HG02588 (cell line): ENCODE measurements around the gene COL4A2.
"Not testable (repeated sequence)": the region's sequence is repeated elsewhere in the genome, so short reads cannot be mapped to it uniquely, and the experiment has no call there.

Experiments
- ATAC-seq: cut with Tn5 transposase; IDR thresholded peaks from one replicate; pipeline ENCODE4 v1.9.1; 2021; ENCODE audit warnings: mild to moderate bottlenecking, moderate library complexity; ENCODE audit not compliant: unreplicated experiment

COL4A2 gene

DNA sequence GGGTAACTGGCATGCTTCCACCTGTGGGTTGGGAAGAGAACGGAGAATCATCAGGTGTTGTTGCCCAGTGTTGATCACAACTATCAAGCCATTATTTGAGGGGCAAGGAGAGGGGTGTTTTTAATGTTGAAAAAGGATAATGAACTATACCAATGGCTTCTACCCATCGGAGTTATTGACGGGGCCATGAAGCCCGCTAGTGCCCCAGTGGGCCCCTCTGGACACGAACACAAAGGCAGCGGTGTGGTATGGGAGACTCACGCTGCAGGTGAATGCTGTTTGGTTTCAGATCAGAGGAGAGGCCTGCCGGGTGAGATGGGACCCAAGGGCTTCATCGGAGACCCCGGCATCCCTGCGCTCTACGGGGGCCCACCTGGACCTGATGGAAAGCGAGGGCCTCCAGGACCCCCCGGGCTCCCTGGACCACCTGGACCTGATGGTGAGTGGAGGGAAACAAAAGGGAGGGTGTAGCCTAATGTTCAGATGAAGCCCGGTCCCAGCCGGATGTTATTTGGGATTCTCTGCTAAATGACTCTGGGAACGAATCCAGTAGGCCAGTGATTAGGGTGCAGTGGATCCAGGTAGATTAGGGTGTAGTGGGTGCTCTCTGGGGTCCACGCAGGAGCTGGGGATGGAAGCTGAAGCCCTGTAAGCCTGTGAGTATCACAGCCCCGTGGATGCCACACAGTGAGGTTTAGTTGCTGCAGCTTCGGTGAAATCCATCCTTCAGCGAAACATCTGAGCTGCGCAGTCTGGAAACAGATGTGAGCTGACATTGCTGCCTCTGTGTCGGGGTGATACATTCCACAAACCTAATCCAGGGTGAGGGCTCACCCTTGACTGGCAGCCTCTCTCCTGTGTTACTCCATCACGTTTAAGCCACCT, 143.2 kb downstream of the COL4A2 start:
- no peak for ATAC-seq

DNA sequence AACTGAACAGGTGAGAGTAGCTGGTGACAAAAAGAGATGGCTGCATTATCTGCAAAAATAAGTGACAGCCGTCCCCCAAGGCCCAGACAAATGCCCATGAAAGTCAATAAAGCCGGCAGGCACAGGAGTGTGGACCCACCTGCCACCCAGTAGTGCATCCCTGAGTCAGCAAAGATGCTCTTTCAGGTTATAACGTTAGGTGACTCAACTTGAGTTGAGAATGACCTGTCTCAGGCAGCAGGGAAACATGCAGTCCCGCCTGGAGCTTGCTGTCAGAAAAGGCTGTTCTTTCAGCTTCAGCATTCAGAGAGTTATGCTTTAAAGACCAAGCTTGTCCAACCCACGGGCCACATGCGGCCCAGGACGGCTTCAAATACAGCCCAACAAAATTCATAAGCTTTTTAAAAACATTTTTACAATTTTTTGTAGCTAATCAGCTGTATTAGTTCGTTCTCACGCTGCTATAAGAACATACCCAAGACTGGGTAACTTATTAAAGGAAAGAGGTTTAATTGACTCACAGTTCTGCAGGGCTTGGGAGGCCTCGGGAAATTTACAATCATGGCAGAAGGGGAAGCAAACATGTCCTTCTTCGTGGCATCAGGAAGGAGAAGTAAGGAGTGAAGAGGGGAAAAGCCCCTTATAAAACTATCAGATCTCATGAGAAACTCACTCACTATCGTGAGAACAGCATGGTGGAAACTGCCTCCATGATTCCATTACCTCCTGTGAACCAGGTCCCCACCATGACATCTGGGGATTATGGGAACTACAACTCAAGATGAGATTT, 144.1 kb downstream of the COL4A2 start:
- no peak for ATAC-seq

DNA sequence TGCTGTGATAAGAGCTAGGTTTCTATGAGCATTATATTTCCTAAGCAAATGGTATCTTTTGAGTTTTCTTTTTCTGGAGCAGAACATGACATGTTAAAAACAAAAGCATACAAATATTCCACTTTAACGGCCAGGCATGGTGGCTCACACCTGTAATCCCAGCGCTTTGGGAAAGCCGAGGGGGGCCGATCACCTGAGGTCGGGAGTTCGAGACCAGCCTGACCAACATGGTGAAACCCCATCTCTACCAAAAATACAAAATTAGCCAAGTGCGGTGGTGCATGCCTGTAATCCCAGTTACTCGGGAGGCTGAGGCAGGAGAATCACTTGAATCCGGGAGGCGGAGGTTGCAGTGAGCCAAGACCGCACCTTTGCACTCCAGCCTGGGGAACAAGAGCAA, 146.0 kb downstream of the COL4A2 start:
- not testable (repeated sequence) for ATAC-seq

DNA sequence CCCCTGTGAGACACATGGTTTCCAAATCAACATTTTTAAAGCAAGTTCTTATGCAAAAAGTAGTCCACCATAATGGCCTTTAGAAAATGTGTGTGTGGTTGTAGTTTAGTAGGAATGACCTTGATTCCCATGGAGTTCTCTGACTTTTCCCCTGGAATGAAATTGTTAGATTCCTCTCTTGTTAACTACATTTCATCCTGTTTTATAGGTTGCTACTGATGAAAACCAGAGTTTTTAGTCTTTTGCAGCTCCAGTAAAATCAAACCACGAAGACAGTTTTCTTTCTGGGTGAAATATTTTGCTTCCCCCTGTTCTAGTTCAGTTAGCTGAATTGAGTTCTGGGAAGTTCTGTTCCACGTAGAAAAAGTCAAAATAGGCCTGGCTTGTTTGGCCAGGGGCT, 146.7 kb downstream of the COL4A2 start:
- no peak for ATAC-seq

DNA sequence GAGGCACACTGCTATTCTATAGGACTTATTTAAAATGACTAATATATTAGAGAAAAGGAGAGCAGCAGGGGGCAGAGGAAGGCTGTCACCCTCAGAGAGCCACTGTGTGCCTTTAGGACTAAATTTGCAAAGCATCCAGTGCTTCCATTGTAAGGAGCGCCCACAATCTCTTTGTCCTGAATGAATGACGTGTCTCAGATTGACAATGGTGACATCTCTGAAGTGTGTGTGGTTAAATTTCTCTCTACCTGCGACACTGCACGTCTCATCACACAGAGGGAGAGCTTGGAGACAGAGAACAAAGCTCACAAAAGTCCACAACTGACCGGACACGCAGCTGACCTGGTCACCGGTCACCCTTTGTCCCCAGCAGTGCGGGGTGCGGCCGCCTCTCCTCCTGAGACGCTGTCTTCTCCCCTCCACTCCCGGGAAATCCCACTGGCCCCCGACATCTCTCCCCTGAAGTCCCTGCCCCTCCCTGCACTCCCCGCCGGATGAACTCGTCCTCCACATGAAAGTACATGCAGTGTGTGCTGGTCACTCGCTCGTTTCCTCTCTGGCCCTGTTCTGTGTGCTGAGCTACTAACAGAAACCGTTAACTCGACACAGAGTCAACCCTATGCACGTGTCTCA, 147.3 kb downstream of the COL4A2 start:
- no peak for ATAC-seq

DNA sequence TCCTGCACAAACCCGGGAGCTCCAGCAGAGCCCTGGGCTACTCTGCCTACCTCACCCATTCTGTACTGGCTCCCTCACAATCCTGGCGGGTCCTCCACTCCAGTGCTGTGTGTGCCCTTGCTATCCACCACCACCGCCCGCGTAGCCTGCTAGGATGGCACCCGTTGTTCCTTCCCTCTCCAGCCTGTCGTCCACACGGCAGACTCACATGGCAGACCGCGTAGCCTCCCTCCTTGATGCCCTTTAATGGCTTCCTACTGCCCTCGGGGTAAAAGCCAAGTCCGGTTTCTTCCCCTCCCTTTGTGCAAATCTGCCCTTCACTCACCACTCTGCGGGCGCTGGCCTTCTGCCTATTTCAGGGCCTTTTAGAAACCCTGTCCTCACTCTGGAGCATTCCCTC, 147.9 kb downstream of the COL4A2 start:
- ATAC-seq = no peak

DNA sequence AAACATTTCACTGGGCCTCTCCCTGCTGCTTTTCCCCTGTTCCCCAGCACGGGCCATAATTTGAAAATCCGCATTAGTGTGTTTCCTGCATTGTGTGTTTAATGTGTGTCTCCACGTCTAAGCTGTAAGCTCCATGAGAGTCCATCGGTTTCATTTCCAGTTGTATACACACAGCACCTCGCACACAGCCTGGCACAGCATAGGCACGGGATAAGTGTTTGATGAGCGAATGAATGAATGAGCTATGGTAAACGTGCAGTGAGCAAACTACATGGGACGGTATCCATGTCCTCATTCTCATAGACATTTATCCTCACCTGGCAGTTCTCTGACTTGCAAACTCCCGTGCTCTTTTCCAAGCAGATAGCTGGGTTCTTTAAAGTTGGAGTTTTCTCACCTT, 148.4 kb downstream of the COL4A2 start:
- ATAC-seq = no peak

DNA sequence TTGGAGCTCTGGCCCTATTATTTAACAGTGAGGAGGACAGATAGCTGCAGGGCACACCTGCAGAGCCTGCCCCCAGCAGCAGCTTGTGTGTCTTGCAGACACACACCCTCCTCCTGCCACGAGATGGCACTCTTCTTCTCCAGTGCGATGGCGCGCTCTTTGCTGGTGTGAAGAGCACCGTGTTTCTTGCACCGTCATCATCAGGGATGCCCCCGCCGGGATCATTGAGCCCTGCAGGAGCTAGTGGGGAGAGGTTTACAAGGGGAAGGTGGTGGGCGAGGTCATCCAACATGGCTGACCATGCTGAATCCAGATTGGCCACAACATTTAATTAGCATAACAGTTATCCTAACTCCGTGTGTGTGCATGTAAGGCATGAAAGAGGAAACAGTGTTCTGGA, 148.9 kb downstream of the COL4A2 start:
- ATAC-seq = peak; percentile 96

DNA sequence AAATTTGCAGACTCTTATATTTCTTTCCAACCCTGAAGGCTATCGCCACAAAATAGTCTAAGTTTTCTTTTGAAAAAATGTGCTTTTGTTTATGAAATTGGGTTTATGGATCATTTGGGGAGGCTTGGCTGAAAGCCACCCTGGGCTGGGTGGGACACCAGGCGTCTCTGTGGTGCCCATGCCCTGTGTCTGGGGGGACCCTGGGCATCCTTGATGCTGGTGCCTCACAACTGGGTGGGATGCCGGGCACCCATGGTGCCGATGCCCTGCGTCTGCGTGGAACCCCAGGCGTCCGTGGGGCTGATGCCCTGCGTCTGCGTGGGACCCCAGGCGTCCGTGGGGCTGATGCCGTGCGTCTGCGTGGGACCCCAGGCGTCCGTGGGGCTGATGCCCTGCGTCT, 149.5 kb downstream of the COL4A2 start:
- ATAC-seq = no peak

DNA sequence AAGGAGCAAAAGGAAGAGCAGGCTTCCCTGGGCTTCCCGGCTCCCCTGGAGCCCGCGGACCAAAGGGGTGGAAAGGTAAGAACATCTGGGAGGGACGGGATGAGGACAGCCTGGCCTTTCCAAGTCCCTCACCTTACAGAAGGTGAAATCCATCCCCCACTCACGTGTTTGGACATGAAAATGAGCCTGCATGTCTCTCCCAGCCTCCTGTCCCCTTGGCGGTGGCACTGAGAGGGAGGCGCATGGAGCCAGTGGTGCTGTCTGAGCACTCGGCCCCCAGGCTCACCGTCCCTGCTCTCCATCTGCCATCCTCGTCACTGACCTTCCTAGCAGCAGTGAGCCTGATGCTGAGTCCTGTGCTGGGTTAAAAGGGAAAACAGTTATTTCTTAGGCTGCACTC, 150.3 kb downstream of the COL4A2 start:
- no peak for ATAC-seq

DNA sequence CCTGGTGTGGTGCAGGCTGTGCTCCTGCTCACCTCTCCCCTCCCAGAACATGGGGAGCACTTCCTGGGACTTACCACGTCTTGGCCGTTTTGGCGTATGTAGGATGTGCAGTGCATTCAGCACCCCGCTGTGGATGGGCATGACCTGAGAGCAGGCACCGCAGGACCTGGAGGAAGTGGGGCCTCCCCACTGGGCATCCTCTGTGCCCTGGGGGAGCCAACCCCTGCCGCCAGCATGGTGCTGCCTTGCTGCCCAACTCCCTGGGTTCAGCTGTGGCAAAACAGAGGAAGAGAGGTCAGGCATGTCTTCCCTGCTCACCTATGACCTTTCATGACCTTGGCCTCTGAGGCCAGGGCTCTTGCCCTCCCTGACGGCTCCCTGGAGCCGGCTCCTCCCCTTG, 150.9 kb downstream of the COL4A2 start:
- ATAC-seq = no peak

DNA sequence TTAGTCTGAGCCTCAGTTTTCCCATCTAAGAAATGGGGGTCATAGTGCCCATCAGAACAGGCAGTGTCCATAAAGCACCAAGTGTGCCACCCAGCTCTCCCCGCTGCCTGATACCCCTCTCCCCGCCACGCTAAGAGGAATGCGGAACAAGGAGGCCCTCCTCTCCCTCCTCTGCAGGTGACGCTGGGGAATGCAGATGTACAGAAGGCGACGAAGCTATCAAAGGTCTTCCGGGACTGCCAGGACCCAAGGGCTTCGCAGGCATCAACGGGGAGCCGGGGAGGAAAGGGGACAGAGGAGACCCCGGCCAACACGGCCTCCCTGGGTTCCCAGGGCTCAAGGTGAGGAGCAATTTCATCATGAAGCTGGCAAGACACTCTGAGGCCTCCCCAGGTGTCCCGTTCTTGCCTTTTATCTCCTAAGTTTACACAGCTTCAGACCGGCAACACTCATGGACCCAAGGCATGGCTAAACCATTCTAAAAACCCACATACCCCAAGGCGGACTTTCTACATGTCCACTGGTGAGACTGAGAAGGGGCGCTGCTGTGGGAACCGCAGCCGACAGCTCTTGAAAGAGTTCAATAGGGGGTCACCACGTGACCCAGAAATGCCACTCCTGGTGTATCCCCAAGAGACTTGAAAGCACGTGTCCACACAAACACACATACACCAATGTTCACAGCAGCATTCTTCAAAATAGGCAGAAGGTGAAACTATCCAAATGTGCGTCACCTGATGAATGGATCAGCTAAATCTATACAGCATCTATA, 151.7 kb downstream of the COL4A2 start:
- no peak for ATAC-seq

DNA sequence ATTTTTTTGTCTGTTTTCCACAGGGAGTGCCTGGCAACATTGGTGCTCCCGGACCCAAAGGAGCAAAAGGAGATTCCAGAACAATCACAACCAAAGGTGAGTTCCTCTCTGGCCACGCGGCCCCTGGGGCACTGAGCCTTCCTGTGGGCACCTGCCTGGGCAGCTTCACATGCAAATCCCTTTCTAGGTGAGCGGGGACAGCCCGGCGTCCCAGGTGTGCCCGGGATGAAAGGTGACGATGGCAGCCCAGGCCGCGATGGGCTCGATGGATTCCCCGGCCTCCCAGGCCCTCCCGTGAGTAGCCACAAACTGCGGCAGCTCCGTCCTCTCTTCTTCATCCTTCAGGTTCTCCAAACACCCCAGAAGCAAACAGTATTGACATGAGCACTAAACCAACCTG, 155.0 kb downstream of the COL4A2 start:
- no peak for ATAC-seq

DNA sequence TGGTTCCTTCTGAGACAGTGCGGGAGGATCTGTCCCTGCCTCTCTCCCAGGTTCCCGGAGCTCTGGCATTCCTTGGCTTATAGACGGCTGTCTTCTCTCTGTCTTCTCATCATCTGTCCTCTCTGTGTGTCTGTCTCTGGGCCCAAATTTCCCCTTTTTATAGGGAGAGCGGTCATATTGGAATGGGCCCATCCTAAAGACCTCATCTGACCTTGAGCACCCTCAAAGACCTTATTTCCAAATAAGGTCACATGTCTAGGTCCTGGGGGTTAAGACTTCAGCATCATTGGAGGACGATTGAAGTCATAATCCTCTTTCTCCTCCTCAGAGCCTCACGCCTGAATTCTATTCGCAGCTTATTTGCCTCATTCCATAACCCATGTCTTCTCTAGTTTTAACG, 156.1 kb downstream of the COL4A2 start:
- no peak for ATAC-seq

DNA sequence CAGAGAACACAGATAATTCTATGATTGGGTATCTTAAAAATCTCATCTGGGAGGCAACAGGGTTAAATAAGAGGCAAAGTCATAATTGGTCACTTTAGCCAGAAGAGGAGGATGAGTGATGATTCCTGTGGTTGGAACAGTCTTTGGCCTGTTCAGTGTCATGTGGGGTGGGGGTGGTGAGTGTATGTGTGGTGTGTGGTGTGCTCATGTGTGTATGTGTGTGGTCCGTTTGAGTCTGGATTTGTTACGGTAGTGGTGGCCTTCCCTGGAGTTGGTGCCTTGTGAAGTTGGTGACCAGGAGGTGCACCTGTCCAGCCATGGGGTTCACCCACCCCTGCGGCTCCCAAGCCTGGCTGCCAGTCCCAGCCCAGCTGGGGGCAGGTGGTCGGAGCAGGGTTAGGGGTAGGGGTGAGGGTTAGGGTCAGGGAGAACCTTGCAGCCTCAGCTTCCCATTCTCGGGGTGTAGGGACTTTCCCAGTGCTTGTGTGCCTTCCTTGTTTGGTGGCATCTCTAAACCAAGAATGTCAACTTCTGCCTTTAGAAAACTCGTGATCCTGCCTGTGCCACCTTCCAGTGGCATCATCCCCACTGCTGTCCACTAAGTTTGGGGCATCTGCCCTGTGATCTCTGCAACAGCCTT, 156.9 kb downstream of the COL4A2 start:
- ATAC-seq = no peak

DNA sequence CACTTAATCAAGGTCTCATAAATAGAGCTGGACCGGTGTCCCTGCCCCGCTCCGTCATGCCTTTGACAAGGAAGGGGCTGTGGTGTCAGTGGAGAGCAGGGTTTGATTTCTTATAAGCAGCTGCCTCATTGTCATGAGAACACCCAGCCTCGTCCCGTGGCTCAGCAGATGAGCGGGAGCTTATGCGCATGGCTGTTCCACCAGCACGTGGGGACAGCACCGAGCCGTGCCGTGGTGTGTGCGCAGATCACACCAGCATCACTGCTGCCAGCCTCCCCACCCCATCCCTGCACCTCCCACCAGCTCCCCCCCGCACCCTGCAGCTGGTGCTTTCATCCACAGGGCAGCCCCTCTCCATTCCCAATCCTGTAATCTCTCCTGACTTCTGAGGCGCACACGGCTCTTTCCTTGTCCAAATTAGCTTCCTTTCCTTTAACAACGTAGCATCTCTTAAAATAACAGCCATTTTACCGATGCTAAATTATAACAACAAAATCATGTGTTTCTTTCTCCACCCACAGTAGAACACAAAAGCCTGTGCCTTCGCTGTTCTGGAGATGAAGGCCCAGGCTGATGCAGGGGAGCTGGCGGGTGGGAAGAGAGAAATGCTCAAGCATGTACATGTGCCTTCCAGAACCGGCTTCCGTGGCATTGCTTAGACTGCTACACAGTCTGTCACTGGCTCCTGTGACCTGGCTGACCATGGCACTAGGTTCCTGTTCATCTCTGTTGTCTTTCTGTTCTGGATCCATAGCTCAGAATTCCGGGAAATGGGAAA, 157.7 kb downstream of the COL4A2 start:
- no peak for ATAC-seq

DNA sequence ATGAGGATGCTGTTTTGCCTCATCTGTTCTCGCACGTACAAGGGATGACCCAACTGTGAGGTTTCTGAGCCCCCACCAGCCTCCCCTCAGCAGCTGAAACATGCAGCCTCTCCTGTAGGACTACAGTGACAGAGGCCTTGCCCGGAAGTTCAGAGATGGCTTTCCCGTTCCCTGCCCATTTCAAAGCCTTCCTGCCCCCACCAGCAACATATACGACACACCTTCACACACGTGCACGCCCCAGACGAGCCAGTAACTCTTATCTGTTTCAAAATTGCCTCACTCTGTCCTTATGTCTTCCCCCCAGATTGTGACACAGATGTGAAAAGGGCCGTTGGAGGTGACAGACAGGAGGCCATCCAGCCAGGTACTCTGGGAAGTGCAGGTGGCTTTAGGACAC, 158.6 kb downstream of the COL4A2 start:
- ATAC-seq = no peak

DNA sequence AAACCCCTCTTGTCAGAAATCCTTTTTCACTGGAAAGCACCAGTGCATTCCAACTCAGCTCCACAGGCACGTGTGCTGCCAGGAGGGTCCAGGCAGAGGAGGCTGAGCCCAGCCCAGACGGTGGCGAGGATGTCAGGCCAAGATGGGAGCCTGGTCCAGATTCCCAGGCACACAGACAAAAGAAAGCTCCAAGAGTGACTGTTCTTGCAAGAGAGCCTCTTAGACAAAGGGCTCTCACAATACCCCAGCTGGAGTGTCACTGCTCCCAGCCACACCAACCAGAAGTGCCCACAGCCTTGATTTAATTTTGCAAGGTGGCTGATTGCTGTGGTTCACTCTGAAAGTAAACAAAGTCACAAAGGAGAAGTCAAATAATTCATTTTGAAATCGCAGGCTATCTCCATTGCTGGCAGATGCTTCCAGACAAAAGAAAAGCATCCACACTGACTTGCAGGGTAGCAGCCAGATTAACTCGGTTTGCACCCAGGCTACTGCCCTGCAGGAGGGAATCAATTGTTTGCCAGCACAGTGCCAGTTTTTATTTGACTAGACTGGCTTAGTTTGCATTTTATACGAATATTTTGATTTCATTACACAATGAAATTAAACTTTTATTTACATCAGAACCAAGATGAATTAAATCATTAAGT, 159.3 kb downstream of the COL4A2 start:
- no peak for ATAC-seq

DNA sequence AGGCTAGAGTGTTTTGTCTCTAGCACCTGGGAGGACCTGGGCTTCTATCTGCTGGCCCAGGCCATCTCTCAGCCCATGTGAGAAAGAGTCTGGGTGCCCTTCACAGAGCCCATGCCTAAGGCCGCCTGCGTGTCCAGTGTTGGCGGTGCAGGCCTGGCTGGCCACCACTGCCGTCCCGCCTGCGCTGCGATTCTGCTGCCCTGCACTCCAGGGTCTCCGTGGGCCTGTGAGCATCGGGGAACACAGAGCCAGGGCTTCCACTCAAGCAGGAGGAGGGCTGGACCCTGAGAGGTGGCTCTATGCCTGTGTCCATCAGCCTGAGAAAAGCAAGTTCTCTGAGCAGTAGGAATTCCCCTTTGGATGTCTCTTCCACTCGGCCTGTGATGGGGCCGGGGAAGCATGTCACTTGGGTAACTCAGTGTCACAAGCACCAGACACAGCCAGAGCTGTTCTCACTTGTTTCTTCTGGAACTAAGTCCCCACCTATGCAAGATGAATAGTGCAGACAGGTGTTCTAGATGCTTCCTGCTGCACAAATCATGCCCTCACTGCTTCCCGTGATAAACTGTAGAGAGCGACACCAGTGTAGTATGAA, 160.5 kb downstream of the COL4A2 start:
- ATAC-seq = no peak
